Endodermal cell (in vitro differentiated cells): Measurements from ENCODE around the gene POSTN. TPM values are rescaled to one million over a fixed set of nuclear protein-coding genes. Genes with fewer than 3 reads are reported as not detected.

Experiments used
- DNase-seq: peaks from one replicate; pipeline ENCODE4 v3.0.0-alpha.2; 2017
- H3K27ac ChIP-seq: 2 replicates; pipeline ENCODE4 v1.5.1; 2013; ENCODE audit warnings: mild to moderate bottlenecking, low read depth, low read length, moderate library complexity
- H3K27me3 ChIP-seq: 2 replicates; pipeline ENCODE4 v1.6.1; 2013; ENCODE audit warnings: mild to moderate bottlenecking, low read length, moderate library complexity; ENCODE audit not compliant: insufficient read depth, control insufficient read depth, poor library complexity, severe bottlenecking
- H3K36me3 ChIP-seq: 2 replicates; pipeline ENCODE4 v1.7.0; 2013; ENCODE audit warnings: mild to moderate bottlenecking, low read length, moderate library complexity; ENCODE audit not compliant: control insufficient read depth, insufficient read depth
- H3K4me1 ChIP-seq: one replicate; pipeline ENCODE4 v1.7.0; 2013; ENCODE audit warnings: low read length; ENCODE audit not compliant: control insufficient read depth, insufficient read depth
- H3K4me3 ChIP-seq: 2 replicates; pipeline ENCODE4 v1.5.1; 2013; ENCODE audit warnings: mild to moderate bottlenecking, low read length, moderate library complexity
- H3K9ac ChIP-seq: 2 replicates; pipeline ENCODE4 v1.6.1; 2013; ENCODE audit warnings: mild to moderate bottlenecking, low read length, moderate library complexity; ENCODE audit not compliant: poor library complexity, severe bottlenecking; ENCODE audit errors: extremely low read depth
- H3K9me3 ChIP-seq: 2 replicates; pipeline ENCODE4 v1.6.1; 2013; ENCODE audit warnings: mild to moderate bottlenecking, low read length, moderate library complexity; ENCODE audit not compliant: control insufficient read depth
- H3K27ac Mint-ChIP-seq: 2 replicates; pipeline ENCODE4 v1.8.0; 2020; ENCODE audit warnings: mixed read lengths
- H3K27me3 Mint-ChIP-seq: 2 replicates; pipeline ENCODE4 v1.8.0; 2021; ENCODE audit warnings: mild to moderate bottlenecking, mixed read lengths; ENCODE audit not compliant: insufficient read depth
- H3K36me3 Mint-ChIP-seq: 2 replicates; pipeline ENCODE4 v1.8.0; 2020; ENCODE audit warnings: low read depth, mixed read lengths
- H3K4me1 Mint-ChIP-seq: 2 replicates; pipeline ENCODE4 v1.8.0; 2020; ENCODE audit warnings: mixed read lengths
- H3K4me3 Mint-ChIP-seq: 2 replicates; pipeline ENCODE4 v1.8.0; 2020; ENCODE audit warnings: mild to moderate bottlenecking, moderate library complexity, mixed read lengths
- H3K9me3 Mint-ChIP-seq: 2 replicates; pipeline ENCODE4 v1.8.0; 2020; ENCODE audit warnings: mild to moderate bottlenecking, mixed read lengths
- CTCF ChIP-seq: fragments of 200-600 bp; sonication (generic); conservative IDR thresholded peaks from 2 replicates; pipeline ENCODE4 v1.5.0; 2021; ENCODE audit warnings: antibody characterized with exemption, mild to moderate bottlenecking
- WGBS, 2 experiments: methylation state at CpG; one replicate each; pipeline versions ENCODE4 v1.1.5 to v1.1.7; 2013; ENCODE audit warnings: missing lambda C conversion rate in 2 of 2, mixed read lengths in 1 of 2; ENCODE audit not compliant: insufficient coverage in 1 of 2, insufficient read length in 1 of 2; 5-methylcytosine and 5-hydroxymethylcytosine counted together
- total RNA-seq, 2 donors: library from RNA; stranded (reverse); fragmentation: NEBNext Ultra II Directional in 1 of 2; extraction: Animal tissue kit (Norgen Biotek cat#: 25700) in 1 of 2; gene quantifications; 2 replicates in 1 of 2; 3 replicates in 1 of 2; pipeline ENCODE4 v1.2.1, GENCODE V29; 2021

Gene POSTN
- total RNA-seq, 2 donors from 2014 or later, result 0.66 to 1.4 TPM

DNA sequence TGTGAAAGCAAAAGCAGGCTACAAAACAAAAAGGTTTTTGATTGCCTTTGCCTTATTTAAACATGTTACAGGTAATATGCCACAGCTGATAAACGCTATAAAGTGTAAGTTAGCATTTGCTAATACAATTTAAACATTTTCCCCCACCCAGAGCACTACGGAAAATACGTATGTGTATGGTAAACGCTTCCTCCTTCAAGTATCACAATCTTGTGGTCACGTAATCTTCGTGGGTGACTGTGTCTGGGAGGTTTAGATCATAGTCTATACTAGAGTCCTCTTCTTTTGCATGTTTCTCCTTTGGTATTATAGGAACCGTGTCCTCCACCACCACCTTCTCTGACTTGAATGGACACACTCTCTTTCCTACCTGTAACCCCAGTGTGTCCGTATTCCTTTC lies 38.1 kb upstream of the POSTN start:
- Mint-ChIP-seq H3K27ac (peak overlapping the region; percentile 5), H3K36me3 (peaks cover 23% of the 10 kb centered on the region), H3K4me3 (no peak overlapping the region), H3K27me3 (no peaks in the 10 kb centered on the region), H3K9me3 (no peaks in the 10 kb centered on the region), H3K4me1 (peaks cover 7% of the 10 kb centered on the region)
- H3K4me3 ChIP-seq, result no peak overlapping the region
- no peaks in the 10 kb centered on the region for H3K36me3 ChIP-seq
- DNase-seq, result no peak
- TF ChIP-seq CTCF, result no peak
- no peaks in the 10 kb centered on the region for H3K27me3 ChIP-seq
- H3K4me1 ChIP-seq, result no peaks in the 10 kb centered on the region
- no peak overlapping the region for H3K9ac ChIP-seq
- 90 to 93% methylated on average over 6 to 8 of the region's 8 CpGs for WGBS, 2 experiments
- no peak overlapping the region for H3K27ac ChIP-seq
- no peaks in the 10 kb centered on the region for H3K9me3 ChIP-seq

- no peak for DNase-seq
- no peak for TF ChIP-seq CTCF
These were observed 33.7 kb upstream of the POSTN start for GRCh38 chr13:37632294-37632693.

GRCh38 chr13:37627428-37627827 lies 28.9 kb upstream of the POSTN start:
- no peak overlapping the region for H3K4me3 Mint-ChIP-seq
- no peak for TF ChIP-seq CTCF
- H3K27ac ChIP-seq, result no peak overlapping the region
- whole genome bisulfite sequencing, 2 experiments, result 88 to 98% methylated on average over 1 to 4 of the region's 4 CpGs
- H3K9ac ChIP-seq, result no peak overlapping the region
- no peaks in the 10 kb centered on the region for H3K27me3 Mint-ChIP-seq
- H3K4me1 Mint-ChIP-seq, result no peaks in the 10 kb centered on the region
- no peaks in the 10 kb centered on the region for H3K9me3 Mint-ChIP-seq
- H3K36me3 Mint-ChIP-seq, result no peaks in the 10 kb centered on the region
- H3K36me3 ChIP-seq, result no peaks in the 10 kb centered on the region
- no peak for DNase-seq
- H3K27ac Mint-ChIP-seq, result no peak overlapping the region
- no peaks in the 10 kb centered on the region for H3K27me3 ChIP-seq
- H3K4me1 ChIP-seq, result no peaks in the 10 kb centered on the region
- H3K9me3 ChIP-seq, result no peaks in the 10 kb centered on the region
- H3K4me3 ChIP-seq, result no peak overlapping the region

More at GRCh38 chr13:37632294-37632693, 33.7 kb upstream of the POSTN start:
- Mint-ChIP-seq H3K4me3 (no peak overlapping the region), H3K27ac (no peak overlapping the region), H3K4me1 (no peaks in the 10 kb centered on the region), H3K9me3 (no peaks in the 10 kb centered on the region), H3K36me3 (peaks cover 11% of the 10 kb centered on the region), H3K27me3 (no peaks in the 10 kb centered on the region)
- Histone ChIP-seq H3K27me3 (no peaks in the 10 kb centered on the region), H3K4me1 (no peaks in the 10 kb centered on the region), H3K36me3 (no peaks in the 10 kb centered on the region), H3K9ac (no peak overlapping the region), H3K27ac (no peak overlapping the region), H3K4me3 (no peak overlapping the region), H3K9me3 (no peaks in the 10 kb centered on the region)
- WGBS, 2 experiments, result 83 to 95% methylated on average over 4 to 5 of the region's 5 CpGs
